ENCODE data around the gene BIRC3.

The BIRC3 gene

GRCh38 chr11:102306817-102307726 lies 10.2 kb upstream of the BIRC3 start:
- no peak for DNase-seq (ENCODE audit: low spot score)
- peaks cover 21% of the 10 kb centered on the region for H3K9me3 Mint-ChIP-seq
- peak overlapping the region; percentile 69 for H3K4me3 Mint-ChIP-seq
- peak overlapping the region; percentile 51 for H3K27ac Mint-ChIP-seq
- peaks cover 16% of the 10 kb centered on the region for H3K36me3 Mint-ChIP-seq (ENCODE audit: low read depth)
- no peaks in the 10 kb centered on the region for H3K27me3 Mint-ChIP-seq (ENCODE audit: low read depth)
- H3K4me1 Mint-ChIP-seq (ENCODE audit: low read depth) = peaks cover 52% of the 10 kb centered on the region

- Mint-ChIP-seq H3K9me3 (peaks cover 21% of the 10 kb centered on the region), H3K36me3 (ENCODE audit: low read depth) (peaks cover 16% of the 10 kb centered on the region), H3K27ac (no peak overlapping the region), H3K4me1 (ENCODE audit: low read depth) (peaks cover 54% of the 10 kb centered on the region), H3K4me3 (no peak overlapping the region), H3K27me3 (ENCODE audit: low read depth) (no peaks in the 10 kb centered on the region)
- DNase-seq (ENCODE audit: low spot score) = no peak
Observed at GRCh38 chr11:102307727-102308038, 9.6 kb upstream of the BIRC3 start.

GRCh38 chr11:102309621-102310541 lies 7.4 kb upstream of the BIRC3 start:
- no peak overlapping the region for H3K27ac Mint-ChIP-seq
- H3K4me3 Mint-ChIP-seq = no peak overlapping the region
- peaks cover 8% of the 10 kb centered on the region for H3K9me3 Mint-ChIP-seq
- peaks cover 5% of the 10 kb centered on the region for H3K36me3 Mint-ChIP-seq (ENCODE audit: low read depth)
- peaks cover 54% of the 10 kb centered on the region for H3K4me1 Mint-ChIP-seq (ENCODE audit: low read depth)
- H3K27me3 Mint-ChIP-seq (ENCODE audit: low read depth) = no peaks in the 10 kb centered on the region
- DNase-seq (ENCODE audit: low spot score) = no peak

- Mint-ChIP-seq H3K36me3 (ENCODE audit: low read depth) (peaks cover 5% of the 10 kb centered on the region), H3K27me3 (ENCODE audit: low read depth) (no peaks in the 10 kb centered on the region), H3K4me1 (ENCODE audit: low read depth) (peaks cover 50% of the 10 kb centered on the region), H3K4me3 (peak overlapping the region; percentile 35), H3K9me3 (peaks cover 8% of the 10 kb centered on the region), H3K27ac (peak overlapping the region; percentile 77)
- no peak for DNase-seq (ENCODE audit: low spot score)
Observed at GRCh38 chr11:102312667-102313066, 4.6 kb upstream of the BIRC3 start.

GRCh38 chr11:102313238-102313940 lies 3.9 kb upstream of the BIRC3 start:
- Mint-ChIP-seq H3K36me3 (ENCODE audit: low read depth) (peaks cover 8% of the 10 kb centered on the region), H3K9me3 (peaks cover 8% of the 10 kb centered on the region), H3K27me3 (ENCODE audit: low read depth) (no peaks in the 10 kb centered on the region), H3K4me1 (ENCODE audit: low read depth) (peaks cover 47% of the 10 kb centered on the region), H3K27ac (peak overlapping the region; percentile 68), H3K4me3 (peak overlapping the region; percentile 35)
- DNase-seq (ENCODE audit: low spot score) = no peak

- H3K4me1 Mint-ChIP-seq (ENCODE audit: low read depth) = peaks cover 50% of the 10 kb centered on the region
- no peak for DNase-seq (ENCODE audit: low spot score)
- no peak overlapping the region for H3K4me3 Mint-ChIP-seq
- no peaks in the 10 kb centered on the region for H3K27me3 Mint-ChIP-seq (ENCODE audit: low read depth)
- H3K27ac Mint-ChIP-seq = peak overlapping the region; percentile 43
- peaks cover 3% of the 10 kb centered on the region for H3K9me3 Mint-ChIP-seq
- H3K36me3 Mint-ChIP-seq (ENCODE audit: low read depth) = peaks cover 15% of the 10 kb centered on the region
Observed at GRCh38 chr11:102314784-102315183, 2.5 kb upstream of the BIRC3 start.

GRCh38 chr11:102316346-102316904 lies 859 bp upstream of the BIRC3 start:
- DNase-seq (ENCODE audit: low spot score) = no peak
- H3K27ac Mint-ChIP-seq = peak overlapping the region; percentile 96
- H3K4me1 Mint-ChIP-seq (ENCODE audit: low read depth) = peaks cover 57% of the 10 kb centered on the region

GRCh38 chr11:102317768-102318103 lies 452 bp downstream of the BIRC3 start:
- Mint-ChIP-seq H3K4me3 (peak overlapping the region; percentile 92), H3K9me3 (no peaks in the 10 kb centered on the region), H3K4me1 (ENCODE audit: low read depth) (peaks cover 63% of the 10 kb centered on the region), H3K36me3 (ENCODE audit: low read depth) (peaks cover 38% of the 10 kb centered on the region), H3K27ac (peak overlapping the region; percentile 96), H3K27me3 (ENCODE audit: low read depth) (no peaks in the 10 kb centered on the region)
- no peak for DNase-seq (ENCODE audit: low spot score)

More at GRCh38 chr11:102316346-102316904, 859 bp upstream of the BIRC3 start:
- H3K36me3 Mint-ChIP-seq (ENCODE audit: low read depth) = peaks cover 26% of the 10 kb centered on the region
- H3K27me3 Mint-ChIP-seq (ENCODE audit: low read depth) = no peaks in the 10 kb centered on the region
- H3K4me3 Mint-ChIP-seq = peak overlapping the region; percentile 92
- no peaks in the 10 kb centered on the region for H3K9me3 Mint-ChIP-seq

GRCh38 chr11:102318469-102318868 lies 1.2 kb downstream of the BIRC3 start:
- peaks cover 41% of the 10 kb centered on the region for H3K36me3 Mint-ChIP-seq (ENCODE audit: low read depth)
- peak; percentile 61 for DNase-seq (ENCODE audit: low spot score)
- peak overlapping the region; percentile 92 for H3K4me3 Mint-ChIP-seq
- no peaks in the 10 kb centered on the region for H3K27me3 Mint-ChIP-seq (ENCODE audit: low read depth)
- peaks cover 62% of the 10 kb centered on the region for H3K4me1 Mint-ChIP-seq (ENCODE audit: low read depth)
- H3K27ac Mint-ChIP-seq = peak overlapping the region; percentile 81
- H3K9me3 Mint-ChIP-seq = no peaks in the 10 kb centered on the region

GRCh38 chr11:102319544-102319943 lies 2.3 kb downstream of the BIRC3 start:
- Mint-ChIP-seq H3K27ac (peak overlapping the region; percentile 61), H3K36me3 (ENCODE audit: low read depth) (peaks cover 47% of the 10 kb centered on the region), H3K4me3 (peak overlapping the region; percentile 92), H3K27me3 (ENCODE audit: low read depth) (no peaks in the 10 kb centered on the region), H3K4me1 (ENCODE audit: low read depth) (peaks cover 59% of the 10 kb centered on the region), H3K9me3 (no peaks in the 10 kb centered on the region)
- DNase-seq (ENCODE audit: low spot score) = no peak

GRCh38 chr11:102320188-102320587 lies 2.9 kb downstream of the BIRC3 start:
- Mint-ChIP-seq H3K27ac (peak overlapping the region; percentile 78), H3K36me3 (ENCODE audit: low read depth) (peaks cover 53% of the 10 kb centered on the region), H3K4me3 (peak overlapping the region; percentile 92), H3K4me1 (ENCODE audit: low read depth) (peaks cover 56% of the 10 kb centered on the region), H3K27me3 (ENCODE audit: low read depth) (no peaks in the 10 kb centered on the region), H3K9me3 (no peaks in the 10 kb centered on the region)
- no peak for DNase-seq (ENCODE audit: low spot score)

GRCh38 chr11:102320679-102321078 lies 3.4 kb downstream of the BIRC3 start:
- no peaks in the 10 kb centered on the region for H3K27me3 Mint-ChIP-seq (ENCODE audit: low read depth)
- peak overlapping the region; percentile 92 for H3K4me3 Mint-ChIP-seq
- H3K36me3 Mint-ChIP-seq (ENCODE audit: low read depth) = peaks cover 53% of the 10 kb centered on the region
- no peaks in the 10 kb centered on the region for H3K9me3 Mint-ChIP-seq
- peak overlapping the region; percentile 78 for H3K27ac Mint-ChIP-seq
- no peak for DNase-seq (ENCODE audit: low spot score)
- H3K4me1 Mint-ChIP-seq (ENCODE audit: low read depth) = peaks cover 54% of the 10 kb centered on the region

GRCh38 chr11:102322560-102322959 lies 5.3 kb downstream of the BIRC3 start:
- Mint-ChIP-seq H3K27ac (peak overlapping the region; percentile 78), H3K4me3 (peak overlapping the region; percentile 77), H3K9me3 (no peaks in the 10 kb centered on the region), H3K4me1 (ENCODE audit: low read depth) (peaks cover 42% of the 10 kb centered on the region), H3K27me3 (ENCODE audit: low read depth) (no peaks in the 10 kb centered on the region), H3K36me3 (ENCODE audit: low read depth) (peaks cover 68% of the 10 kb centered on the region)
- no peak for DNase-seq (ENCODE audit: low spot score)
